Left lobe of liver (tissue), 2 donors: ENCODE data around the gene NLRX1. TPM values are rescaled to one million over a fixed set of nuclear protein-coding genes. Genes with fewer than 3 reads are reported as not detected.
"Not testable (repeated sequence)": the region's sequence is repeated elsewhere in the genome, so short reads cannot be mapped to it uniquely, and the experiment has no call there.

Experiments
- ATAC-seq: fragments of 200-7000 bp; cut with Tn5 transposase; one replicate; pipeline ENCODE4 v1.9.1; 2020; ENCODE audit warnings: mild to moderate bottlenecking, moderate library complexity
- DNase-seq: peaks from one replicate; pipeline ENCODE4 v3.0.0-alpha.2; 2020; ENCODE audit warnings: low spot score
- total RNA-seq: library from RNA; stranded (reverse); gene quantifications from one replicate; pipeline ENCODE4 v1.2.1, GENCODE V29; 2021
- donor health status: DM: no; HTN: no; CAD: no; lungs with moderate emphysema.
- donor health status: DM: no; HTN: yes; CAD: no.

The NLRX1 gene
- total RNA-seq, 1 donor from 2014 or later: 13.1 TPM

- no peak for DNase-seq
These were observed 13.3 kb downstream of the NLRX1 start for GRCh38 chr11:119181677-119182412.

GRCh38 chr11:119184399-119184798, 15.9 kb downstream of the NLRX1 start:
- not testable (repeated sequence) for DNase-seq, ATAC-seq

More at GRCh38 chr11:119181677-119182412, 13.3 kb downstream of the NLRX1 start:
- ATAC-seq: peak; percentile 23

GRCh38 chr11:119185981-119186634, 17.6 kb downstream of the NLRX1 start:
- no peak for DNase-seq
- ATAC-seq: no peak

GRCh38 chr11:119187123-119187892, 18.8 kb downstream of the NLRX1 start:
- DNase-seq: no peak
- no peak for ATAC-seq

- DNase-seq (no peak), ATAC-seq (no peak)
These were observed 19.5 kb downstream of the NLRX1 start for GRCh38 chr11:119188067-119188466.

GRCh38 chr11:119188887-119189286, 20.4 kb downstream of the NLRX1 start:
- DNase-seq (no peak), ATAC-seq (no peak)

- no peak for DNase-seq
These were observed 20.9 kb downstream of the NLRX1 start for GRCh38 chr11:119189393-119189792.

GRCh38 chr11:119190531-119190930, 22.0 kb downstream of the NLRX1 start:
- DNase-seq (no peak), ATAC-seq (no peak)

More at GRCh38 chr11:119189393-119189792, 20.9 kb downstream of the NLRX1 start:
- no peak for ATAC-seq

- not testable (repeated sequence) for ATAC-seq, DNase-seq
These were observed 22.7 kb downstream of the NLRX1 start for GRCh38 chr11:119191265-119191664.

GRCh38 chr11:119192111-119192510, 23.6 kb downstream of the NLRX1 start:
- DNase-seq (no peak), ATAC-seq (no peak)

GRCh38 chr11:119193001-119193400, 24.5 kb downstream of the NLRX1 start:
- no peak for DNase-seq
- ATAC-seq: no peak

- ATAC-seq: no peak
- DNase-seq: no peak
These were observed 25.1 kb downstream of the NLRX1 start for GRCh38 chr11:119193626-119194025.

GRCh38 chr11:119194811-119195440, 26.4 kb downstream of the NLRX1 start:
- DNase-seq: no peak
- ATAC-seq: no peak

GRCh38 chr11:119195680-119196079, 27.2 kb downstream of the NLRX1 start:
- DNase-seq (no peak), ATAC-seq (peak; percentile 59)

- DNase-seq (peak; percentile 69), ATAC-seq (peak; percentile 99)
These were observed 28.4 kb downstream of the NLRX1 start for GRCh38 chr11:119196833-119197483.

GRCh38 chr11:119198925-119199324, 30.4 kb downstream of the NLRX1 start:
- DNase-seq (no peak), ATAC-seq (no peak)

- ATAC-seq, DNase-seq: not testable (repeated sequence)
These were observed 32.7 kb downstream of the NLRX1 start for GRCh38 chr11:119201236-119201635.

GRCh38 chr11:119202554-119202953, 34.0 kb downstream of the NLRX1 start:
- no peak for ATAC-seq
- no peak for DNase-seq

- no peak for DNase-seq
These were observed 35.5 kb downstream of the NLRX1 start for GRCh38 chr11:119204066-119204465.

GRCh38 chr11:119205080-119205479, 36.6 kb downstream of the NLRX1 start:
- no peak for ATAC-seq
- DNase-seq: no peak

More at GRCh38 chr11:119204066-119204465, 35.5 kb downstream of the NLRX1 start:
- no peak for ATAC-seq
